Left ventricle myocardium inferior (tissue), 1 donor: ENCODE results near the gene ARL4D. TPM values are rescaled to one million over a fixed set of nuclear protein-coding genes. Genes with fewer than 3 reads are reported as not detected.

Source experiments
- DNase-seq: peaks from one replicate; pipeline ENCODE4 v3.0.0-alpha.2; 2020
- H3K27ac ChIP-seq: fragments of 200-600 bp; replicated peaks from 2 replicates; pipeline ENCODE4 v1.8.0; 2021
- H3K27me3 ChIP-seq: fragments of 200-600 bp; 2 replicates; pipeline ENCODE4 v1.8.0; 2021; ENCODE audit warnings: low read depth
- H3K36me3 ChIP-seq: fragments of 200-600 bp; 2 replicates; pipeline ENCODE4 v1.8.0; 2021
- H3K4me1 ChIP-seq: fragments of 200-600 bp; 2 replicates; pipeline ENCODE4 v1.8.0; 2021
- H3K4me3 ChIP-seq: fragments of 200-600 bp; 2 replicates; pipeline ENCODE4 v1.8.0; 2021; ENCODE audit warnings: mild to moderate bottlenecking, moderate library complexity
- H3K9me3 ChIP-seq: fragments of 200-600 bp; replicated peaks from 2 replicates; pipeline ENCODE4 v1.8.0; 2021
- intact Hi-C: fragments of 100-400 bp; cut with micrococcal nuclease; formaldehyde crosslinking; loops from one replicate; pipeline ENCODE4 v1.11.0; 2022
- total RNA-seq: library from RNA; stranded (reverse); fragmentation: NEBNext Ultra II Directional; extraction: Animal tissue kit (Norgen Biotek cat#: 25700); gene quantifications from one replicate; pipeline ENCODE4 v1.2.1, GENCODE V29; 2021
- TF ChIP-seq, protein P1 (sequence below): fragments of 200-600 bp; IDR thresholded peaks from 2 replicates; pipeline ENCODE4 v1.8.0; 2021; ENCODE audit warnings: antibody characterized with exemption, mild to moderate bottlenecking, borderline replicate concordance
- donor health status: DM: no; HTN: yes; CAD: no; lungs with severe emphysema.

Gene ARL4D
- total RNA-seq, 1 donor from 2014 or later: 7.1 TPM

DNA sequence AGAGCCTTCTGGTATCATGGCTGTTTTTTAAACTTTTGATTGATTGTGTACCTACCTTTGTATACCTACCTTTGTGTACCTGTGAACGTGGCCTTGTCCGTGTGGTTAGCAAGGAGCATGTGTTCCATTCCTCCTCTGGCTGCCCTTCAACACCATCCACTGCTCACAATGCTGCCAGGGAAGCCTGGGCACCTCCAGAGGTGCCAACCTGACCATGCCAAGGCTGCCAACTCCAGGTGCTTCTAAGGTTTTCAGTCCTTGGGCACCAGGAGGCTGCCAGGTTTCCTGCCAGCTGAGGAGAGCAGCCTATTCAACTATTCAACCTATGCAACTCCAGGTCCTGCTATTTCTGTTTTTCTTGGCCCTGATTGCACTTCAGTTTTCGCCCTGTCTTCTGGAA lies 17.6 kb upstream of the ARL4D start:
- peaks cover 12% of the 10 kb centered on the region for H3K9me3 ChIP-seq
- TF ChIP-seq, protein P1, sequence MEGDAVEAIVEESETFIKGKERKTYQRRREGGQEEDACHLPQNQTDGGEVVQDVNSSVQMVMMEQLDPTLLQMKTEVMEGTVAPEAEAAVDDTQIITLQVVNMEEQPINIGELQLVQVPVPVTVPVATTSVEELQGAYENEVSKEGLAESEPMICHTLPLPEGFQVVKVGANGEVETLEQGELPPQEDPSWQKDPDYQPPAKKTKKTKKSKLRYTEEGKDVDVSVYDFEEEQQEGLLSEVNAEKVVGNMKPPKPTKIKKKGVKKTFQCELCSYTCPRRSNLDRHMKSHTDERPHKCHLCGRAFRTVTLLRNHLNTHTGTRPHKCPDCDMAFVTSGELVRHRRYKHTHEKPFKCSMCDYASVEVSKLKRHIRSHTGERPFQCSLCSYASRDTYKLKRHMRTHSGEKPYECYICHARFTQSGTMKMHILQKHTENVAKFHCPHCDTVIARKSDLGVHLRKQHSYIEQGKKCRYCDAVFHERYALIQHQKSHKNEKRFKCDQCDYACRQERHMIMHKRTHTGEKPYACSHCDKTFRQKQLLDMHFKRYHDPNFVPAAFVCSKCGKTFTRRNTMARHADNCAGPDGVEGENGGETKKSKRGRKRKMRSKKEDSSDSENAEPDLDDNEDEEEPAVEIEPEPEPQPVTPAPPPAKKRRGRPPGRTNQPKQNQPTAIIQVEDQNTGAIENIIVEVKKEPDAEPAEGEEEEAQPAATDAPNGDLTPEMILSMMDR: no peak
- intact Hi-C loops: no loop called here

DNA sequence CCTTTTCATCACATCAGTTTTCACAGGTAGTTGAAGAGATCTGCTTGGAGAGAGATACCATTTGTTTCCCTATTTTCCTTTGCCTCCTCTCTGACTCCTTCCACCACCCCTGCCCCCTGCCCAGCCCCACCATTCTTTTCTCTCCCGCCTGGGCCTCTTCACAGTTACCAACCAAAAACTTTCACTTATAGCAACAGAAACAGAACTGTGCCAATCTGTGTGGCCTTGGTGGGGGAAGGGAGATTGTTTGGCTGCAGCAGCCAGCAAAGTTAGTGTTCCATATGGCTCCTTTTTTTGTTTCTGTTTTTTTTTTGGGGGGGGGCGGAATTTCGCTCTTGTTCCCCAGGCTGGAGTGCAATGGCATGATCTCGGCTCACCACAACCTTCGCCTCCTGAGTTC lies 17.2 kb upstream of the ARL4D start:
- no peak overlapping the region for H3K27ac ChIP-seq
- no peak overlapping the region for H3K4me3 ChIP-seq
- intact Hi-C loops: no loop called here
- no peaks in the 10 kb centered on the region for H3K36me3 ChIP-seq
- H3K27me3 ChIP-seq: no peaks in the 10 kb centered on the region
- peaks cover 12% of the 10 kb centered on the region for H3K9me3 ChIP-seq
- no peak for DNase-seq
- H3K4me1 ChIP-seq: no peaks in the 10 kb centered on the region
- TF ChIP-seq, protein P1: no peak

More for the DNA sequence above, 17.6 kb upstream of the ARL4D start:
- H3K36me3 ChIP-seq: no peaks in the 10 kb centered on the region
- H3K27ac ChIP-seq: no peak overlapping the region
- H3K4me3 ChIP-seq: no peak overlapping the region
- no peak for DNase-seq
- H3K4me1 ChIP-seq: no peaks in the 10 kb centered on the region
- no peaks in the 10 kb centered on the region for H3K27me3 ChIP-seq

DNA sequence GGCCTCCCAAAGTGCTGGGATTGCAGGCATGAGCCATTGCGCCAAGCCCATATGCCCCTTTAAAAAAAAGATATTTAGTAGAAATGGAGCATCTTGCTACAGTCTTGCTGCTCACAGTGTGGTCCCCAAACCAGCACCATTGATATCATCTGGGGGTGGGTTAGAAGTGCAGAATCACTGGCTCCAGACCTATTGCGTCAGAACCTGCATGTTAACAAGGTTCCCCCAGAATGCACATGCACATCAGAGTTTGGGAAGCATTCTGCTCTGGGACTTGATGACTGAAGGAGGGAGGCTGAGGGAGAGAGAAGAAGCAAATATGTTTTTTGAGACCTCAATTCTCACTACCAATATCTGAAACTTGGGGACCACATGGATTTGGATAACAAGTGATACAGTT lies 16.0 kb upstream of the ARL4D start:
- Histone ChIP-seq H3K9me3 (peaks cover 12% of the 10 kb centered on the region), H3K36me3 (no peaks in the 10 kb centered on the region), H3K27ac (no peak overlapping the region), H3K27me3 (no peaks in the 10 kb centered on the region), H3K4me1 (peaks cover 7% of the 10 kb centered on the region), H3K4me3 (no peak overlapping the region)
- intact Hi-C loops: no loop called here
- TF ChIP-seq, protein P1: no peak
- no peak for DNase-seq

DNA sequence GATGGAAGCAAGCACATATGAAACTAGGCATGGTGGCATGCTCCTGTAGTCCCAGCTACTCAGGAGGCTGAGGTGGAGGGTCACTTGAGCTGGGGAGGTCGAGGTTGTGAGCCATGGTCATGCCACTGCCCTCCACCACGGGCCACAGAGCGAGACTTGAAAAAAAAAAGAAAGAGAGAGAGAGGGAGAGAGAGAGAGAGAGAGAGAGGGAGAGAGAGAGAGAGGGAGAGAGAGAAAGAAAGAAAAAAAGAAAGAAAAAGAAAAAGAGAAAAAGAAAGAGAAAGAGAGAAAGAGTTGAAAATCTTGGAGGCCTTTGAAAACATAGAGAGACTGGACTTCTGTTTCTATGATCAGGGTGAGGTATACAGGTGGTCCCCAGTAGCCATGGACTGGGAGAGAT lies 15.4 kb upstream of the ARL4D start:
- Histone ChIP-seq H3K9me3 (peaks cover 12% of the 10 kb centered on the region), H3K36me3 (no peaks in the 10 kb centered on the region), H3K27ac (no peak overlapping the region), H3K27me3 (no peaks in the 10 kb centered on the region), H3K4me1 (peaks cover 10% of the 10 kb centered on the region), H3K4me3 (no peak overlapping the region)
- TF ChIP-seq, protein P1: no peak
- DNase-seq: no peak
- intact Hi-C loops: no loop called here

DNA sequence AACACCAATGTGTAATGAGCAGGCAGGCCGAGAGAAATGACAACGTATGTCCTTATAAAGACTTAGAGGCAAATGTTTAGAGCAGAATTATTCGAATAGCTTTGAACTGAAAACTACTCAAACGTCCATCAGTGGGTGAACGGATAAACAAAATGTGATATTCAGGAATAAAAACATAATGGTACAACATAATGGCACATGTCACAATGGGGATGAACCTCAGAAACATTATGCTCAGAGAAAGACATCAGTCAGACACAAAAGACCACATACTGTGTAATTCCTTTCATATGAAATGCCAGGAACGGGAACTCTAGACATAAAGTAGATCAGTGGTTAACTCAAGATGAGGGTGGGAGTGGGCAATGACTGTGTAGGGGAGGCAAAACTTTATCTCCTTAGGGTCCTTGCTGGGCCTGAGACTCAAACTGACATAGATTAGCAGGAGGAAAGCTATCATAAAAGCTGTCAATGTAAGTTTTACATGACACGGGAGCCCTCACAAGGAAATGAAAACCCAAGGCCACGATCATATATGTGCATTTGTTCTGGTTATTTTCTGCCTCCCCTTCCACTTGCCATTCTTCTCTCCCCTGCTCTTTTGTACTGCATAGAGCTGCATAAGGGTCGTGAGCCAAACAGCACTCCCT lies 14.8 kb upstream of the ARL4D start:
- TF ChIP-seq, protein P1: no peak
- peaks cover 14% of the 10 kb centered on the region for H3K4me1 ChIP-seq
- DNase-seq: no peak
- no peaks in the 10 kb centered on the region for H3K27me3 ChIP-seq
- no peaks in the 10 kb centered on the region for H3K36me3 ChIP-seq
- no peak overlapping the region for H3K4me3 ChIP-seq
- H3K27ac ChIP-seq: no peak overlapping the region
- intact Hi-C loops: no loop called here
- peaks cover 12% of the 10 kb centered on the region for H3K9me3 ChIP-seq
